Liver (tissue), 9 donors: ENCODE results near the gene KCNIP4. TPM values are rescaled to one million over a fixed set of nuclear protein-coding genes. Genes with fewer than 3 reads are reported as not detected.

Experiments
- DNase-seq: peaks from one replicate; pipeline ENCODE4 v3.0.0-alpha.2; 2017; ENCODE audit warnings: low spot score
- H3K27ac ChIP-seq, 2 donors: one replicate each; pipeline ENCODE4 v1.7.0; 2013; ENCODE audit warnings: inconsistent platforms in 2 of 2, low read length in 2 of 2, control low read depth in 1 of 2, low read depth in 1 of 2, mild to moderate bottlenecking in 1 of 2
- H3K27me3 ChIP-seq, 4 donors: one replicate each; pipeline versions ENCODE4 v1.6.1 to v1.7.0; 2013; ENCODE audit warnings: low read length in 3 of 4, inconsistent platforms in 1 of 4, mild to moderate bottlenecking in 1 of 4, moderate library complexity in 1 of 4; ENCODE audit not compliant: control insufficient read depth in 4 of 4, insufficient read depth in 4 of 4
- H3K36me3 ChIP-seq, 4 donors: one replicate each; pipeline versions ENCODE4 v1.6.1 to v1.7.0; 2013; ENCODE audit warnings: low read length in 3 of 4, mild to moderate bottlenecking in 3 of 4, low read depth in 1 of 4, moderate library complexity in 1 of 4; ENCODE audit not compliant: control insufficient read depth in 4 of 4, insufficient read depth in 3 of 4
- H3K4me1 ChIP-seq, 4 donors: one replicate each; pipeline versions ENCODE4 v1.6.1 to v1.7.0; 2013; ENCODE audit warnings: low read length in 3 of 4, mild to moderate bottlenecking in 3 of 4, moderate library complexity in 1 of 4; ENCODE audit not compliant: control insufficient read depth in 4 of 4, insufficient read depth in 4 of 4
- H3K4me3 ChIP-seq, 3 donors: one replicate each; pipeline versions ENCODE4 v1.6.1 to v1.7.0; 2013; ENCODE audit warnings: low read length in 3 of 3, control low read depth in 1 of 3, low read depth in 1 of 3, mild to moderate bottlenecking in 1 of 3
- H3K9ac ChIP-seq, 2 donors: one replicate each; pipeline ENCODE4 v1.7.0; 2013; ENCODE audit warnings: low read length in 2 of 2, mild to moderate bottlenecking in 2 of 2, moderate library complexity in 2 of 2, control low read depth in 1 of 2, low read depth in 1 of 2
- H3K9me3 ChIP-seq, 4 donors: one replicate each; pipeline versions ENCODE4 v1.6.1 to v1.7.0; 2013; ENCODE audit warnings: low read length in 3 of 4; ENCODE audit not compliant: control insufficient read depth in 4 of 4
- ATF3 ChIP-seq: IDR thresholded peaks from 2 replicates; pipeline ENCODE4 v1.6.1; 2016; ENCODE audit warnings: antibody characterized with exemption
- CTCF ChIP-seq: fragments of 150-350 bp; IDR thresholded peaks from 2 replicates; pipeline ENCODE4 v1.5.1; 2017; ENCODE audit warnings: improper control_type of control experiment, low read depth, low read length; ENCODE audit not compliant: missing input control
- EGR1 ChIP-seq, 2 donors: IDR thresholded peaks; 2 replicates each; pipeline ENCODE4 v1.6.1; 2016 to 2018; ENCODE audit warnings: antibody characterized with exemption in 2 of 2, low read depth in 2 of 2
- FOXA1 ChIP-seq: IDR thresholded peaks from 2 replicates; pipeline ENCODE4 v1.6.1; 2016; ENCODE audit warnings: antibody characterized with exemption
- HNF4G ChIP-seq: IDR thresholded peaks from 2 replicates; pipeline ENCODE4 v1.6.1; 2016; ENCODE audit warnings: antibody characterized with exemption
- MAX ChIP-seq: IDR thresholded peaks from 2 replicates; pipeline ENCODE4 v1.6.1; 2016; ENCODE audit warnings: antibody characterized with exemption
- RAD21 ChIP-seq, 2 donors: IDR thresholded peaks; 2 replicates each; pipeline ENCODE4 v1.6.1; 2016; ENCODE audit warnings: antibody characterized with exemption in 2 of 2, mild to moderate bottlenecking in 2 of 2
- RXRA ChIP-seq, 2 donors: IDR thresholded peaks; 2 replicates each; pipeline ENCODE4 v1.6.1; 2017 to 2018; ENCODE audit warnings: antibody characterized with exemption in 2 of 2, mild to moderate bottlenecking in 1 of 2
- SP1 ChIP-seq: IDR thresholded peaks from 2 replicates; pipeline ENCODE4 v1.6.1; 2018; ENCODE audit warnings: antibody characterized with exemption, mild to moderate bottlenecking
- ZBTB33 ChIP-seq: IDR thresholded peaks from 2 replicates; pipeline ENCODE4 v1.6.1; 2016; ENCODE audit warnings: antibody characterized with exemption
- WGBS: extraction: QIAGEN DNeasy Blood & Tissue Kit; methylation state at CpG from one replicate; pipeline ENCODE4 v1.1.7; 2013; 5-methylcytosine and 5-hydroxymethylcytosine counted together
- polyA plus RNA-seq, 2 donors: library from polyadenylated mRNA; stranded (reverse) in 1 of 2; unstranded in 1 of 2; fragments of 200-250 nt in 1 of 2; fragments of >200 nt in 1 of 2; fragmentation: Nextera tagmentation in 1 of 2; extraction: Ambion mirVana in 1 of 2; gene quantifications; one replicate each; pipeline versions ENCODE4 v1.2.1 to v1.2.3, GENCODE V29; 2013 to 2015
- total RNA-seq, 2 donors: library from RNA; depleted of rRNA; stranded (reverse); fragments of >200 nt; gene quantifications; one replicate each; pipeline ENCODE4 v1.2.3, GENCODE V29; 2014
- donor health status: healthy.
- donor health status: healthy.
- donor health status: healthy.
- donor health status: healthy.
- donor health status: healthy.

Gene KCNIP4
- total and polyA plus RNA-seq, 4 donors: 0.08 to 0.14 TPM; not detected in 2

- TF ChIP-seq CTCF: no peak
Observed at GRCh38 chr4:21544415-21544814, 404.2 kb downstream of the KCNIP4 start (continued).

GRCh38 chr4:21543514-21543913 lies 405.1 kb downstream of the KCNIP4 start:
- no peak overlapping the region for H3K4me3 ChIP-seq
- no peaks in the 10 kb centered on the region for H3K4me1 ChIP-seq
- DNase-seq: no peak
- 60% methylated on average over 3 of the region's 3 CpGs for WGBS
- H3K36me3 ChIP-seq: no peaks in the 10 kb centered on the region
- peaks cover 0 to 9% (median 0%) of the 10 kb centered on the region in 4 donors for H3K9me3 ChIP-seq
- no peak overlapping the region for H3K9ac ChIP-seq
- H3K27ac ChIP-seq: no peak overlapping the region
- TF ChIP-seq ZBTB33: no peak
- no peaks in the 10 kb centered on the region for H3K27me3 ChIP-seq

GRCh38 chr4:21535898-21536297 lies 412.7 kb downstream of the KCNIP4 start:
- no peak for TF ChIP-seq ATF3
- TF ChIP-seq SP1: no peak
- TF ChIP-seq RXRA (IDR thresholded peaks at IDR 0.05): no peak
- TF ChIP-seq ZBTB33: no peak
- TF ChIP-seq EGR1 (IDR thresholded peaks at IDR 0.05; ENCODE audit: low read depth in 2 of 2): no peak
- TF ChIP-seq HNF4G: no peak
- no peak for TF ChIP-seq CTCF
- TF ChIP-seq FOXA1: no peak
- no peak for TF ChIP-seq MAX
- TF ChIP-seq RAD21 (IDR thresholded peaks at IDR 0.05): no peak
- DNase-seq: no peak

More at GRCh38 chr4:21535898-21536297, 412.7 kb downstream of the KCNIP4 start:
- no peak overlapping the region for H3K4me3 ChIP-seq
- no peak overlapping the region for H3K27ac ChIP-seq
- H3K36me3 ChIP-seq: no peaks in the 10 kb centered on the region
- H3K9me3 ChIP-seq: no peaks in the 10 kb centered on the region
- no peaks in the 10 kb centered on the region for H3K4me1 ChIP-seq
- 41% methylated on average over 3 of the region's 3 CpGs for WGBS
- no peak overlapping the region for H3K9ac ChIP-seq
- no peaks in the 10 kb centered on the region for H3K27me3 ChIP-seq
